HepG2 (cell line): Measurements from ENCODE around the gene ZNF561. TPM values are rescaled to one million over a fixed set of nuclear protein-coding genes. Genes with fewer than 3 reads are reported as not detected.

ENCODE experiments used
- BCLAF1 ChIP-seq: fragments of 450-650 bp; IDR thresholded peaks from 2 replicates; pipeline ENCODE4 v1.6.1; 2017; ENCODE audit warnings: mild to moderate bottlenecking
- FOSL2 ChIP-seq: sonication (generic); formaldehyde crosslinking; IDR thresholded peaks from 2 replicates; pipeline ENCODE4 v1.4.0; 2020; ENCODE audit warnings: missing genetic modification reagents
- MBNL3 ChIP-seq: fragments of 250-450 bp; sonication (Bioruptor Pico); conservative IDR thresholded peaks from 2 replicates; pipeline ENCODE4 v1.8.0; 2022; ENCODE audit warnings: mild to moderate bottlenecking, inconsistent platforms
- MTF2 ChIP-seq: sonication (generic); formaldehyde crosslinking; IDR thresholded peaks from 2 replicates; pipeline ENCODE4 v1.5.0; 2020; ENCODE audit warnings: missing genetic modification reagents, borderline replicate concordance
- MXD1 ChIP-seq: sonication (generic); formaldehyde crosslinking; IDR thresholded peaks from 2 replicates; pipeline ENCODE4 v1.4.0; 2020; ENCODE audit warnings: mild to moderate bottlenecking, missing genetic modification reagents
- NFIB ChIP-seq: sonication (generic); formaldehyde crosslinking; IDR thresholded peaks from 2 replicates; pipeline ENCODE4 v1.9.0; 2021; ENCODE audit warnings: missing genetic modification reagents, mild to moderate bottlenecking, borderline replicate concordance
- NR2C2 ChIP-seq: sonication (generic); formaldehyde crosslinking; IDR thresholded peaks from 2 replicates; pipeline ENCODE4 v1.4.0; 2020; ENCODE audit warnings: missing genetic modification reagents, mild to moderate bottlenecking, moderate library complexity, borderline replicate concordance
- PHF8 ChIP-seq: sonication (generic); formaldehyde crosslinking; IDR thresholded peaks from 2 replicates; pipeline ENCODE4 v1.5.0; 2020; ENCODE audit warnings: missing genetic modification reagents
- TGIF2 ChIP-seq: IDR thresholded peaks from 2 replicates; pipeline ENCODE4 v1.6.1; 2016; ENCODE audit warnings: control low read depth, missing compliant biosample characterization
- TIGD3 ChIP-seq: sonication (generic); formaldehyde crosslinking; IDR thresholded peaks from 2 replicates; pipeline ENCODE4 v1.5.1; 2020; ENCODE audit warnings: mild to moderate bottlenecking, missing genetic modification reagents, borderline replicate concordance
- ZNF230 ChIP-seq: sonication (generic); formaldehyde crosslinking; IDR thresholded peaks from 2 replicates; pipeline ENCODE4 v1.4.0; 2020; ENCODE audit warnings: mild to moderate bottlenecking, missing genetic modification reagents
- ZNF234 ChIP-seq: sonication (generic); formaldehyde crosslinking; conservative IDR thresholded peaks from 2 replicates; pipeline ENCODE4 v1.5.1; 2020; ENCODE audit warnings: mild to moderate bottlenecking, missing genetic modification reagents
- ZNF576 ChIP-seq: sonication (generic); formaldehyde crosslinking; IDR thresholded peaks from 2 replicates; pipeline ENCODE4 v1.4.0; 2020; ENCODE audit warnings: mild to moderate bottlenecking, missing genetic modification reagents
- ZNF577 ChIP-seq: sonication (generic); formaldehyde crosslinking; IDR thresholded peaks from 2 replicates; pipeline ENCODE4 v1.4.0; 2020; ENCODE audit warnings: mild to moderate bottlenecking, low read depth, missing genetic modification reagents, borderline replicate concordance
- ZNF646 ChIP-seq: sonication (generic); formaldehyde crosslinking; IDR thresholded peaks from 2 replicates; pipeline ENCODE4 v1.9.0; 2021; ENCODE audit warnings: mild to moderate bottlenecking, missing genetic modification reagents
- ZNF652 ChIP-seq: IDR thresholded peaks from 2 replicates; pipeline ENCODE4 v1.6.1; 2016; ENCODE audit warnings: low read depth, borderline replicate concordance
- polyA plus RNA-seq, 8 experiments: library from polyadenylated mRNA; depleted of rRNA in 3 of 8; stranded (reverse) in 7 of 8; unstranded in 1 of 8; fragments of >200 nt; fragmentation: Illumina TruSeq in 4 of 8; extraction: Trizol in 4 of 8; gene quantifications; 2 replicates each; pipeline versions ENCODE4 v1.2.1 to v1.2.3, GENCODE V29; 2011 to 2016; ENCODE audit warnings: low read depth in 4 of 8, missing spikeins in 1 of 8, mixed read lengths in 1 of 8; ENCODE audit not compliant: insufficient read depth in 1 of 8
- total RNA-seq, 5 experiments: library from RNA; depleted of rRNA; stranded (reverse); fragments of >200 nt; fragmentation: Illumina TruSeq; extraction: Trizol; gene quantifications; 2 replicates each; pipeline ENCODE4 v1.2.3, GENCODE V29; 2016; ENCODE audit warnings: low read depth in 1 of 5

ZNF561 gene
- total and polyA plus RNA-seq, 2 of the 13 experiments (the other 11 are each of a cell fraction or from before 2014, with no cell fraction given), result 19.8 to 35.1 TPM

GRCh38 chr19:9621156-9622037 is at the start of gene ZNF561 (continued):
- peak; percentile 19; the same call in 1 of the 2 replicates for TF ChIP-seq FOSL2
- TF ChIP-seq NR2C2, result peak; percentile 74
- no peak for TF ChIP-seq TGIF2 (CRISPR knock-in tag)
- TF ChIP-seq NFIB, result no peak
- peak; percentile 11; the same call in 1 of the 2 replicates for TF ChIP-seq ZNF576 (CRISPR knock-in tag)
- no peak for TF ChIP-seq ZNF577 (CRISPR knock-in tag)
- TF ChIP-seq ZNF234 (CRISPR knock-in tag), result no peak
- TF ChIP-seq ZNF652, result no peak
- 0 out of 2 replicates have a peak, but pooled peaks have one; percentile 15 for TF ChIP-seq ZNF646 (CRISPR knock-in tag)
- peak; percentile 44; the same call in 1 of the 2 replicates for TF ChIP-seq MXD1
- TF ChIP-seq MBNL3 (CRISPR knock-in tag), result no peak
- TF ChIP-seq BCLAF1, result no peak
- no peak for TF ChIP-seq ZNF230 (CRISPR knock-in tag)
- no peak for TF ChIP-seq MTF2 (CRISPR knock-in tag)
- TF ChIP-seq PHF8 (CRISPR knock-in tag), result peak; percentile 85
- TF ChIP-seq TIGD3 (CRISPR knock-in tag), result peak; percentile 32; the same call in 1 of the 2 replicates
